ENCODE results near the gene DKK1. TPM values are rescaled to one million over a fixed set of nuclear protein-coding genes. Genes with fewer than 3 reads are reported as not detected.

The DKK1 gene
- total and polyA plus RNA-seq, 2 of the 4 experiments (the other 2 are of a cell fraction): 97.6 to 116 TPM

DNA sequence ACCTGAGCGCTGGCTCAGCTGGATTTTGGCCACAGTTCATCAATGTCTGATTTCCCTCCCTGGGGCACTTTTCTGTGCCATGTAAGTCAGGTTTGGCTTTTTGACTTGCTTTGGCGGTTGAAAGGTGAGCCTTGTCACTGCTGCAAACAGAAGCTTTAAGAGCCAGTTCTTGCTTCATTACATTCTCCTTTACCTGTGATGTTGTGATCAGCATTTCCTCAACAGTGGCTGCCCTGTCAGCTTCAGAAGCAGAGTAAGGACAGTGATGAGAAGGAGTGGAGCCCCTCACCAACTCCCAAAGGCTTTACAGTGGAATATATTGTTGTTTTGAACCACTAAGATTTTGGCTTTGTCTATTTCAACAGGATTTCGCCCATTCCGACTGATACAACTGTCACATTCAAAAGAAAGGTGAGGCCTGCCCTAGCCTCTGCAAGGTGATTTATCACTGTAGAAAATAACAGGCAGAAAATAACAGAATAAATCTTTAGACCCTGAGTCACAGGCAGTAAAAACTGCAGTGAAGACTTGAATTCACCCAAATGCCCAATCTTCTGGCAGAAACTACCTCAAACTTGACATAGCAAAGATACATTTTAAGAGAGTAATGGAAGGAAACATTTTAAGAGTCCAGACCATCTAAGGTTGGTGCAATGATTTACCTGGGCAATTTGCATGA, 13.3 kb upstream of the DKK1 start:
- Histone ChIP-seq H3K27me3 (ENCODE audit: control insufficient read depth, insufficient read depth, low read length) (no peaks in the 10 kb centered on the region), H3K14ac (replicated peaks; ENCODE audit: low read depth, low read length) (no peak overlapping the region), H2BK15ac (ENCODE audit: low read depth, low read length) (no peak overlapping the region), H3K9me1 (ENCODE audit: insufficient read depth, low read length) (no peaks in the 10 kb centered on the region), H2AK9ac (replicated peaks; ENCODE audit: low read depth, low read length, poor library complexity) (no peak overlapping the region), H2AK5ac (ENCODE audit: low read depth, low read length) (no peak overlapping the region), H3K18ac (ENCODE audit: low read depth, low read length) (no peak overlapping the region), H4K8ac (ENCODE audit: low read depth in 2 of 2, low read length in 2 of 2) (no peak overlapping the region), H3K27ac (ENCODE audit: insufficient read depth, low read length) (no peak overlapping the region), H3K9ac (ENCODE audit: low read depth, low read length) (no peak overlapping the region), H3K4ac (ENCODE audit: low read depth, low read length) (no peak overlapping the region), H2BK5ac (ENCODE audit: low read depth, low read length, poor library complexity, severe bottlenecking) (no peak overlapping the region), H2AFZ (replicated peaks; ENCODE audit: low read length, poor library complexity) (no peak overlapping the region), H3K56ac (ENCODE audit: extremely low read depth, insufficient read depth, low read length) (no peak overlapping the region), H4K91ac (ENCODE audit: insufficient read depth, low read depth, low read length) (no peak overlapping the region), H3K4me2 (ENCODE audit: low read depth, low read length) (no peak overlapping the region), H3K4me3 (ENCODE audit: insufficient read depth, low read depth, low read length) (no peak overlapping the region), H3K23ac (ENCODE audit: low read depth, low read length) (no peak overlapping the region), H2BK20ac (ENCODE audit: low read depth, low read length) (no peak overlapping the region), H2BK120ac (ENCODE audit: low read depth, low read length) (no peak overlapping the region), H4K20me1 (ENCODE audit: insufficient read depth, low read length) (no peaks in the 10 kb centered on the region), H3K9me3 (ENCODE audit: control insufficient read depth, insufficient read depth, low read length) (no peaks in the 10 kb centered on the region), H3K4me1 (ENCODE audit: control insufficient read depth, insufficient read depth, low read length) (no peaks in the 10 kb centered on the region), H3K36me3 (ENCODE audit: control insufficient read depth, insufficient read depth, low read length) (no peaks in the 10 kb centered on the region), H4K5ac (ENCODE audit: low read depth, low read length) (no peak overlapping the region), H3K79me1 (ENCODE audit: low read depth in 1 of 2, low read length in 2 of 2) (no peaks in the 10 kb centered on the region)
- dilution Hi-C loops (cut with HindIII; ENCODE audit: low sequenced_read_pairs, unreplicated experiment): no loop called here
- DNase-seq (no peak), ATAC-seq (ENCODE audit: low read depth) (no peak)
- TF ChIP-seq CHD1 (IDR thresholded peaks at IDR 0.05; ENCODE audit: low read depth, low read length) (no peak), MAFK (IDR thresholded peaks at IDR 0.05; ENCODE audit: low read depth, low read length) (no peak), RFX5 (IDR thresholded peaks at IDR 0.05; ENCODE audit: low read depth, low read length) (no peak), MXI1 (IDR thresholded peaks at IDR 0.05; ENCODE audit: borderline replicate concordance, low read depth, low read length) (no peak)
- ChIA-PET POLR2A (ENCODE audit: unreplicated experiment) (no interaction called here), CTCF (interaction anchor here (1.2 kb wide), 1 partner anchor 14 kb away, joined by 3 read pairs; the partner anchor contains the start of gene DKK1)
- BruUV-seq (replicated peaks): no TSS peak
- intact Hi-C loops (cut with micrococcal nuclease): no loop called here
- no CpG with 5 or more reads among the region's 4 CpGs for WGBS, 2 experiments (ENCODE audit: extremely low coverage in 2 of 2, insufficient read length in 1 of 2)
- in situ Hi-C loops (cut with MboI; ENCODE audit: low sequenced_read_pairs): loop anchor here (10.0 kb wide), 1 partner anchor 424 kb away; no protein-coding TSS in a partner anchor

Measured in IMR-90 (cell line).